ENCODE results near the gene PCED1B. TPM values are rescaled to one million over a fixed set of nuclear protein-coding genes. Genes with fewer than 3 reads are reported as not detected.

PCED1B gene
- total RNA-seq, 1 donor from 2014 or later: 6.9 TPM

- Histone ChIP-seq H3K27ac (no peak overlapping the region), H3K9me3 (no peaks in the 10 kb centered on the region), H3K4me3 (no peak overlapping the region), H3K27me3 (no peaks in the 10 kb centered on the region), H3K36me3 (no peaks in the 10 kb centered on the region), H3K4me1 (peaks cover 20% of the 10 kb centered on the region)
- TF ChIP-seq CTCF (IDR thresholded peaks at IDR 0.05) (no peak), POLR2AphosphoS5 (IDR thresholded peaks at IDR 0.05; ENCODE audit: insufficient read depth in 1 of 2, low read depth in 1 of 2) (no peak), POLR2A (IDR thresholded peaks at IDR 0.05) (no peak)
- intact Hi-C loops (cut with DNase I): no loop called here
- DNase-seq (ENCODE audit: extremely low spot score in 2 of 2): no peak
Measured at GRCh38 chr12:47070310-47070709, 9.1 kb upstream of the PCED1B start.

- no peak overlapping the region for H3K27ac ChIP-seq
Measured at GRCh38 chr12:47071241-47071852, 8.1 kb upstream of the PCED1B start.

GRCh38 chr12:47073951-47074350 lies 5.5 kb upstream of the PCED1B start:
- no peaks in the 10 kb centered on the region for H3K9me3 ChIP-seq
- TF ChIP-seq POLR2A (IDR thresholded peaks at IDR 0.05) (no peak), CTCF (IDR thresholded peaks at IDR 0.05) (no peak), POLR2AphosphoS5 (IDR thresholded peaks at IDR 0.05; ENCODE audit: insufficient read depth in 1 of 2, low read depth in 1 of 2) (no peak)
- no peaks in the 10 kb centered on the region for H3K27me3 ChIP-seq
- no peaks in the 10 kb centered on the region for H3K36me3 ChIP-seq
- intact Hi-C loops (cut with DNase I): no loop called here
- H3K4me1 ChIP-seq: peaks cover 37% of the 10 kb centered on the region
- H3K4me3 ChIP-seq: no peak overlapping the region
- no peak for DNase-seq (ENCODE audit: extremely low spot score in 2 of 2)
- no peak overlapping the region for H3K27ac ChIP-seq

More at GRCh38 chr12:47071241-47071852, 8.1 kb upstream of the PCED1B start:
- Histone ChIP-seq H3K36me3 (no peaks in the 10 kb centered on the region), H3K4me3 (no peak overlapping the region), H3K9me3 (no peaks in the 10 kb centered on the region), H3K27me3 (no peaks in the 10 kb centered on the region), H3K4me1 (peaks cover 27% of the 10 kb centered on the region)
- TF ChIP-seq POLR2AphosphoS5 (IDR thresholded peaks at IDR 0.05; ENCODE audit: insufficient read depth in 1 of 2, low read depth in 1 of 2) (no peak), CTCF (IDR thresholded peaks at IDR 0.05) (no peak)
- no peak for DNase-seq (ENCODE audit: extremely low spot score in 2 of 2)
- intact Hi-C loops (cut with DNase I): no loop called here

- intact Hi-C loops (cut with DNase I): loop anchor here (5.0 kb wide), 1 partner anchor 303 kb away; no protein-coding TSS in a partner anchor
- Histone ChIP-seq H3K27ac (no peak overlapping the region), H3K36me3 (no peaks in the 10 kb centered on the region)
Measured at GRCh38 chr12:47074757-47075156, 4.7 kb upstream of the PCED1B start.

More at GRCh38 chr12:47074757-47075156, 4.7 kb upstream of the PCED1B start:
- no peak overlapping the region for H3K4me3 ChIP-seq
- no peaks in the 10 kb centered on the region for H3K27me3 ChIP-seq
- H3K4me1 ChIP-seq: peaks cover 30% of the 10 kb centered on the region
- TF ChIP-seq CTCF (IDR thresholded peaks at IDR 0.05) (no peak), POLR2AphosphoS5 (IDR thresholded peaks at IDR 0.05; ENCODE audit: insufficient read depth in 1 of 2, low read depth in 1 of 2) (no peak), POLR2A (IDR thresholded peaks at IDR 0.05) (no peak)
- DNase-seq (ENCODE audit: extremely low spot score in 2 of 2): no peak
- no peaks in the 10 kb centered on the region for H3K9me3 ChIP-seq
